GM12878 (cell line): ENCODE data around the gene CTSL. TPM values are rescaled to one million over a fixed set of nuclear protein-coding genes. Genes with fewer than 3 reads are reported as not detected.

Experiments used
- ATAC-seq: fragments of 200-7000 bp; cut with Tn5 transposase; 3 replicates; pipeline ENCODE4 v1.9.1; 2020; ENCODE audit warnings: mild to moderate bottlenecking, moderate library complexity
- BruUV-seq: library from RNA; stranded (reverse); fragments of 400-500 nt; replicated peaks from 2 replicates; lab custom pipeline; 2021; lab: Mats Ljungman, UMichigan
- CTCF ChIA-PET: fragments of 300-600 bp; sonication (Branson Sonifier 250); formaldehyde crosslinking; extraction: SDS; loops from one replicate; lab custom pipeline; 2021; ENCODE audit warnings: inconsistent platforms; lab: Yijun Ruan, JAX
- POLR2A ChIA-PET: fragments of 350-600 bp; formaldehyde crosslinking; extraction: SDS; loops from one replicate; lab custom pipeline; 2021; ENCODE audit warnings: inconsistent platforms; lab: Charles Lee
- RAD21 ChIA-PET: fragments of 300-600 bp; sonication (Branson Sonifier 250); formaldehyde crosslinking; loops from one replicate; lab custom pipeline; 2023; ENCODE audit warnings: antibody characterized with exemption; ENCODE audit not compliant: unreplicated experiment; lab: Charles Lee
- SMC1A ChIA-PET: fragments of 300-600 bp; sonication (Branson Sonifier 250); formaldehyde crosslinking; loops from one replicate; lab custom pipeline; 2023; ENCODE audit not compliant: unreplicated experiment, uncharacterized antibody; lab: Charles Lee
- DNase-seq: peaks from one replicate; pipeline ENCODE4 v3.0.0-alpha.2; 2011; ENCODE audit warnings: low read depth, low spot score
- FAIRE-seq: peaks from 3 replicates; lab custom pipeline; 2011; peaks lifted over from hg19 to GRCh38; lab: Jason Lieb, UNC
- H2AFZ ChIP-seq: 2 replicates; pipeline ENCODE4 v1.6.0; 2011; ENCODE audit warnings: low read depth, low read length, control low read depth; ENCODE audit not compliant: control insufficient read depth
- H3K27ac ChIP-seq: 2 replicates; pipeline ENCODE4 v1.5.1; 2011; ENCODE audit warnings: control low read depth; ENCODE audit not compliant: control insufficient read depth, insufficient read depth
- H3K27me3 ChIP-seq, 2 experiments: replicated peaks in 1 of 2; 2 replicates each; pipeline versions ENCODE4 v1.6.0 to v1.6.1; 2011; ENCODE audit warnings: low read length in 1 of 2; ENCODE audit not compliant: control insufficient read depth in 2 of 2, insufficient read depth in 2 of 2
- H3K36me3 ChIP-seq, 2 experiments: 2 replicates each; pipeline ENCODE4 v1.5.1; 2011; ENCODE audit warnings: low read length in 1 of 2; ENCODE audit not compliant: control insufficient read depth in 2 of 2, insufficient read depth in 2 of 2
- H3K4me1 ChIP-seq: 2 replicates; pipeline ENCODE4 v1.6.1; 2011; ENCODE audit warnings: mild to moderate bottlenecking, low read length, moderate library complexity, mixed read lengths; ENCODE audit not compliant: control insufficient read depth, insufficient read depth
- H3K4me2 ChIP-seq: 2 replicates; pipeline ENCODE4 v1.6.0; 2011; ENCODE audit warnings: control low read depth; ENCODE audit not compliant: control insufficient read depth, insufficient read depth
- H3K4me3 ChIP-seq: fragments of 200-600 bp; sonication (generic); 2 replicates; pipeline ENCODE4 v1.5.1; 2016
- H3K79me2 ChIP-seq: 2 replicates; pipeline ENCODE4 v1.6.0; 2011; ENCODE audit warnings: low read length; ENCODE audit not compliant: control insufficient read depth, insufficient read depth
- H3K9ac ChIP-seq: 2 replicates; pipeline ENCODE4 v1.8.0; 2011; ENCODE audit warnings: low read length, control low read depth, mixed read lengths; ENCODE audit not compliant: control insufficient read depth, insufficient read depth
- H3K9me3 ChIP-seq: replicated peaks from 3 replicates; pipeline ENCODE4 v1.5.1; 2011; ENCODE audit warnings: mild to moderate bottlenecking, low read length; ENCODE audit not compliant: control insufficient read depth, insufficient read depth
- H4K20me1 ChIP-seq: 2 replicates; pipeline ENCODE4 v1.6.0; 2011; ENCODE audit not compliant: control insufficient read depth, insufficient read depth
- CHD1 ChIP-seq: IDR thresholded peaks from 2 replicates; pipeline ENCODE4 v1.6.1; 2012; ENCODE audit warnings: low read depth, low read length, improper control_type of control experiment
- ESRRA ChIP-seq: IDR thresholded peaks from 2 replicates; pipeline ENCODE4 v1.6.1; 2012; ENCODE audit warnings: mild to moderate bottlenecking, low read length, improper control_type of control experiment
- KAT2A ChIP-seq: conservative IDR thresholded peaks from 2 replicates; pipeline ENCODE4 v1.6.1; 2011; ENCODE audit warnings: low read depth, low read length; ENCODE audit not compliant: control insufficient read depth
- POLR2AphosphoS5 ChIP-seq: IDR thresholded peaks from 2 replicates; pipeline ENCODE4 v1.6.1; 2011; ENCODE audit warnings: mild to moderate bottlenecking, low read length, inconsistent platforms
- REST ChIP-seq: IDR thresholded peaks from 2 replicates; pipeline ENCODE4 v1.6.1; 2012; ENCODE audit warnings: mild to moderate bottlenecking, low read depth, low read length
- TAF1 ChIP-seq: IDR thresholded peaks from 2 replicates; pipeline ENCODE4 v1.6.1; 2011; ENCODE audit warnings: mild to moderate bottlenecking, low read depth, low read length, borderline replicate concordance
- WGBS: methylation state at CpG from one replicate; pipeline ENCODE4 v1.1.6; 2016; ENCODE audit warnings: low lambda C conversion rate; ENCODE audit not compliant: insufficient replicate concordance, insufficient coverage; ENCODE audit errors: missing lambda C conversion rate; 5-methylcytosine and 5-hydroxymethylcytosine counted together
- in situ Hi-C: fragments of 300-500 bp; cut with MboI; formaldehyde crosslinking; loops from 9 replicates; pipeline ENCODE4 v1.14.3; 2018; ENCODE audit warnings: mixed read lengths
- intact Hi-C: fragments of 100-400 bp; cut with micrococcal nuclease; formaldehyde crosslinking; loops from one replicate; pipeline ENCODE4 v1.14.2; 2022; ENCODE audit not compliant: unreplicated experiment
- polyA plus RNA-seq, 11 experiments: library from polyadenylated mRNA; depleted of rRNA in 4 of 11; unstranded in 6 of 11; stranded (reverse) in 5 of 11; fragments of >200 nt; fragmentation: Nextera tagmentation in 4 of 11; fragmentation: Illumina TruSeq in 1 of 11; extraction: Ambion mirVana in 4 of 11; extraction: Trizol in 1 of 11; gene quantifications; 1 replicate in 1 of 11; 2 replicates in 10 of 11; pipeline versions ENCODE4 v1.2.1 to v1.2.3, GENCODE V29; 2011 to 2016; ENCODE audit warnings: inconsistent platforms in 2 of 11, missing spikeins in 2 of 11, low read depth in 1 of 11
- total RNA-seq, 4 experiments: library from RNA; depleted of rRNA in 3 of 4; stranded (reverse); fragments of >200 nt in 3 of 4; fragmentation: Illumina TruSeq in 1 of 4; extraction: Trizol in 1 of 4; gene quantifications; 2 replicates each; pipeline versions ENCODE4 v1.2.1 to v1.2.3, GENCODE V29; 2013 to 2021
- TF ChIP-seq, protein P1 (sequence below): fragments of 450-650 bp; IDR thresholded peaks from 2 replicates; pipeline ENCODE4 v1.6.1; 2018; ENCODE audit warnings: borderline replicate concordance, mild to moderate bottlenecking; ENCODE audit not compliant: partially characterized antibody
- TF ChIP-seq, protein P2 (sequence below): fragments of 450-650 bp; IDR thresholded peaks from 2 replicates; pipeline ENCODE4 v1.6.1; 2017; ENCODE audit warnings: antibody characterized with exemption, mild to moderate bottlenecking, moderate library complexity

CTSL gene
- total and polyA plus RNA-seq, 10 of the 15 experiments (the other 5 are each of a cell fraction or from before 2014, with no cell fraction given) = 0.24 to 0.72 TPM; not detected in 8

DNA sequence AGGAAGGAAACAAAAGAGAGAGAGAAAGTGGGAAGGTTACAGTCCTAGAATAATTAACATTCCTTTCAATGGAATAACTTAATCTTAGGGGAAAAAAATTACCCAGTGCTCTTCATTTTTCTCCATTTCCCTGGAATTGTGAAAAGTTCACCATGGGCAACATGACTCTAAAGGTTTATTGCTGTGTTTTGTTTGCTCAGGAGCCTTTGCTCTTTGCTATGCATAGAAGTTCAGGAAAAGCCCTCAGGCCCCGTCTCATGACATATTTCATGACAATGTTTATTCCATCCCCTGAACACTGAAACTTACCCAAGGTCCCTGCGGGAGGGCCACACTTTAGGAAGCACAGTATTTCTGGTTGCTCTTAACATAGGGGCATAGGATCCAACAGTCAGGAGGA lies 9.8 kb upstream of the CTSL start:
- POLR2A ChIA-PET = no interaction called here
- H3K4me3 ChIP-seq = no peak overlapping the region
- H3K4me2 ChIP-seq = no peak overlapping the region
- SMC1A ChIA-PET = no interaction called here
- no peak for TF ChIP-seq CHD1
- TF ChIP-seq, all 136 proteins: peak for 0
- ATAC-seq = no peak
- Histone ChIP-seq H3K36me3 (no peaks in the 10 kb centered on the region), H3K27ac (no peak overlapping the region), H4K20me1 (no peaks in the 10 kb centered on the region), H2AFZ (no peak overlapping the region), H3K79me2 (no peaks in the 10 kb centered on the region), H3K4me1 (no peaks in the 10 kb centered on the region), H3K9ac (no peak overlapping the region), H3K9me3 (no peaks in the 10 kb centered on the region), H3K27me3 (peaks cover 0 to 2% of the 10 kb centered on the region in 2 experiments; a peak in 1 of 4 replicates)
- CTCF ChIA-PET = no interaction called here
- no peak for DNase-seq
- in situ Hi-C loops = no loop called here
- intact Hi-C loops = no loop called here
- RAD21 ChIA-PET = no interaction called here
- 48% methylated on average over 2 of the region's 2 CpGs for WGBS
- FAIRE-seq = no peak
- BruUV-seq = no TSS peak

- intact Hi-C loops = no loop called here
- in situ Hi-C loops = no loop called here
- no peak overlapping the region for H3K9ac ChIP-seq
- no peaks in the 10 kb centered on the region for H3K4me1 ChIP-seq
- peaks cover 0 to 2% of the 10 kb centered on the region in 2 experiments; a peak in 1 of 4 replicates for H3K27me3 ChIP-seq
- no peak overlapping the region for H3K4me2 ChIP-seq
- 10% methylated on average over 1 of the region's 1 CpG for WGBS
- ChIA-PET CTCF (no interaction called here), POLR2A (no interaction called here), RAD21 (no interaction called here), SMC1A (no interaction called here)
- no peaks in the 10 kb centered on the region for H3K79me2 ChIP-seq
- ATAC-seq = no peak
- no peak overlapping the region for H3K27ac ChIP-seq
- no peak overlapping the region for H2AFZ ChIP-seq
- no peak overlapping the region for H3K4me3 ChIP-seq
- FAIRE-seq = no peak
- BruUV-seq = no TSS peak
- no peaks in the 10 kb centered on the region for H3K36me3 ChIP-seq
- no peaks in the 10 kb centered on the region for H4K20me1 ChIP-seq
- no peak for DNase-seq
- no peaks in the 10 kb centered on the region for H3K9me3 ChIP-seq
- TF ChIP-seq, protein P1, sequence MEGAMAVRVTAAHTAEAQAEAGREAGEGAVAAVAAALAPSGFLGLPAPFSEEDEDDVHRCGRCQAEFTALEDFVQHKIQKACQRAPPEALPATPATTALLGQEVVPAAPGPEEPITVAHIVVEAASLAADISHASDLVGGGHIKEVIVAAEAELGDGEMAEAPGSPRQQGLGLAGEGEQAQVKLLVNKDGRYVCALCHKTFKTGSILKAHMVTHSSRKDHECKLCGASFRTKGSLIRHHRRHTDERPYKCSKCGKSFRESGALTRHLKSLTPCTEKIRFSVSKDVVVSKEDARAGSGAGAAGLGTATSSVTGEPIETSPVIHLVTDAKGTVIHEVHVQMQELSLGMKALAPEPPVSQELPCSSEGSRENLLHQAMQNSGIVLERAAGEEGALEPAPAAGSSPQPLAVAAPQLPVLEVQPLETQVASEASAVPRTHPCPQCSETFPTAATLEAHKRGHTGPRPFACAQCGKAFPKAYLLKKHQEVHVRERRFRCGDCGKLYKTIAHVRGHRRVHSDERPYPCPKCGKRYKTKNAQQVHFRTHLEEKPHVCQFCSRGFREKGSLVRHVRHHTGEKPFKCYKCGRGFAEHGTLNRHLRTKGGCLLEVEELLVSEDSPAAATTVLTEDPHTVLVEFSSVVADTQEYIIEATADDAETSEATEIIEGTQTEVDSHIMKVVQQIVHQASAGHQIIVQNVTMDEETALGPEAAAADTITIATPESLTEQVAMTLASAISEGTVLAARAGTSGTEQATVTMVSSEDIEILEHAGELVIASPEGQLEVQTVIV = no peak
- TF ChIP-seq REST (no peak), POLR2AphosphoS5 (no peak), KAT2A (no peak), ESRRA (no peak), TAF1 (no peak)
- TF ChIP-seq, protein P2, sequence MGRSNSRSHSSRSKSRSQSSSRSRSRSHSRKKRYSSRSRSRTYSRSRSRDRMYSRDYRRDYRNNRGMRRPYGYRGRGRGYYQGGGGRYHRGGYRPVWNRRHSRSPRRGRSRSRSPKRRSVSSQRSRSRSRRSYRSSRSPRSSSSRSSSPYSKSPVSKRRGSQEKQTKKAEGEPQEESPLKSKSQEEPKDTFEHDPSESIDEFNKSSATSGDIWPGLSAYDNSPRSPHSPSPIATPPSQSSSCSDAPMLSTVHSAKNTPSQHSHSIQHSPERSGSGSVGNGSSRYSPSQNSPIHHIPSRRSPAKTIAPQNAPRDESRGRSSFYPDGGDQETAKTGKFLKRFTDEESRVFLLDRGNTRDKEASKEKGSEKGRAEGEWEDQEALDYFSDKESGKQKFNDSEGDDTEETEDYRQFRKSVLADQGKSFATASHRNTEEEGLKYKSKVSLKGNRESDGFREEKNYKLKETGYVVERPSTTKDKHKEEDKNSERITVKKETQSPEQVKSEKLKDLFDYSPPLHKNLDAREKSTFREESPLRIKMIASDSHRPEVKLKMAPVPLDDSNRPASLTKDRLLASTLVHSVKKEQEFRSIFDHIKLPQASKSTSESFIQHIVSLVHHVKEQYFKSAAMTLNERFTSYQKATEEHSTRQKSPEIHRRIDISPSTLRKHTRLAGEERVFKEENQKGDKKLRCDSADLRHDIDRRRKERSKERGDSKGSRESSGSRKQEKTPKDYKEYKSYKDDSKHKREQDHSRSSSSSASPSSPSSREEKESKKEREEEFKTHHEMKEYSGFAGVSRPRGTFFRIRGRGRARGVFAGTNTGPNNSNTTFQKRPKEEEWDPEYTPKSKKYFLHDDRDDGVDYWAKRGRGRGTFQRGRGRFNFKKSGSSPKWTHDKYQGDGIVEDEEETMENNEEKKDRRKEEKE = no peak
Measured at GRCh38 chr9:87717456-87717855, 8.5 kb upstream of the CTSL start.
